ENCODE measurements around the gene URGCP. TPM values are rescaled to one million over a fixed set of nuclear protein-coding genes. Genes with fewer than 3 reads are reported as not detected.

The URGCP gene
- 13.2 and 14.7 TPM in 2 replicates for total RNA-seq (2014; rRNA removed; shearing (Covaris generic))
- polyA plus RNA-seq (2016; fragmentation: Nextera tagmentation; extraction: Ambion mirVana) = 6.6 and 7.2 TPM in 2 replicates
- long read RNA-seq, partial matches to known transcripts = 0 of 4 reads
- long read RNA-seq, other reads (novel, unspliced or antisense) = 2 of 4 reads

DNA sequence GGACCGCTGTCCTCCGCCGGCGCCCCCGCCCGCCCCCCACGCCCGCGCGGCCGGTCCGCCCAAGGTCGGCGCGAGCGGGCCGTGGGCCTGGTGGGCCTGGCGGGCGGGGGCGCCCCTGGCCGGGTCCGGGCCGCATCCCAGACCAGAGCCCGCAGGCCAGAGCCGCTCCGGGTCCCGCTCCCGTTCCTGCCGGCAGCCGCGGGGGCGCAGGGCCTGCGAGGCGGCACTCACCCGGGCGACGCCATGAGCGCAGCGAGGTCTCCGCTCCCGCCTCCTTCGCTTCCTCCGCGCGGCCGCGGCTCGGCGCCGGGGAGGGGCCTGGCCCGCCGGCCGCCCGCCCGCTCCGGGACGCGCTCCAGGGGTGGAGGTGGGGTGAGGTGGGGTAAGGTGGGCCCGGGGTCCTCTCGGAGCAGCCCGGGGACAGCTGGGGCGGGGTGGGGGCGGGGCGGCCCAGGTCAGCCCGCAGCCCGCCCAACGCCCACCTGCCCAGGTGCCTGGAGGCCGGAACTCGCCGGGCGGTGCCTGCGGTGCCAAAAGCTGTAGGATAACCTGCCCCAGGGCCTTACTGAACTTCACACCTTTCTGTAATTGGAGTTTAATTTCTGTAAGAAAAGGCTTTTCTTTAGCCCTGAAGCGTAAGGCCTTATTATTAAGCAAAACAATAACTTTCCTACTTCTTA lies at the start of gene URGCP:
Gene URGCP (minus strand): TSS at position 266 of the 680 bp plus-strand sequence. CDS start 21 bp downstream, at position 245.
- no peaks in the 10 kb centered on the region; the same call in 2 of the 3 replicates for H3K36me3 Mint-ChIP-seq (ENCODE audit: low read depth)

DNA sequence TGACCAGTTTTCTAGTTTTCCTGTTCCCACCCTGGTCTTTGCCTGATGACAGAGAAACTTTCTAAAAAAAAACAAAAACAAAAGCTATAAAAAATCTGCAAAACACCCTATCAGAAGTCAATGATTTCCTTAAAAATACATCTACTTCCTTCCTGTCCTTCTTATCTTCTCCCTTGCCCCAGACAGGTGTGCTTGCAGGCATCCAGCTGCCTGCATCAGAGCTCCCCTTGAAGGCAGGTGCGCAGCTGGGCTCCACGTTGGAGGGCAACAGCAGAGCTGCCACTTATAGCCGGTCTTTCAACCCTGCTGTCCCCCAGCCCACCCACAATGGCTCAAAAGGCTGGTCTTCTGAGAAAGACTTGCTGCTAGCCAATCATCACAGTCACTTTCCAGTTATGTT lies 49.6 kb upstream of the URGCP start:
- Histone ChIP-seq H3K4me3 (no peak overlapping the region), H3K36me3 (ENCODE audit: insufficient read depth) (no peaks in the 10 kb centered on the region), H4K20me1 (replicated peaks; ENCODE audit: insufficient read depth) (no peaks in the 10 kb centered on the region), H3K9me2 (ENCODE audit: insufficient read depth) (peaks cover 8% of the 10 kb centered on the region; the same call in 1 of the 2 replicates), H3K4me1 (ENCODE audit: insufficient read depth) (peaks cover 10% of the 10 kb centered on the region), H3F3A (replicated peaks; ENCODE audit: low read depth) (no peaks in the 10 kb centered on the region), H2AFZ (no peak overlapping the region), H3K79me2 (replicated peaks; ENCODE audit: insufficient read depth) (no peaks in the 10 kb centered on the region), H3K27me3 (ENCODE audit: insufficient read depth) (no peaks in the 10 kb centered on the region), H3K27ac (ENCODE audit: low read depth) (no peak overlapping the region), H3K4me2 (no peak overlapping the region)
- H3K27ac Mint-ChIP-seq = no peak overlapping the region
- H3K9me3 Mint-ChIP-seq = peaks cover 5% of the 10 kb centered on the region
- no peak for DNase-seq (ENCODE audit: low spot score)
- peaks cover 11% of the 10 kb centered on the region for H3K27me3 Mint-ChIP-seq (ENCODE audit: insufficient read depth, low read depth, poor library complexity)
- ATAC-seq = no peak
- H3K36me3 Mint-ChIP-seq (ENCODE audit: low read depth) = peaks cover 19% of the 10 kb centered on the region
- no peak overlapping the region for H3K4me3 Mint-ChIP-seq
- peaks cover 7% of the 10 kb centered on the region; the same call in 2 of the 3 replicates for H3K4me1 Mint-ChIP-seq
- TF ChIP-seq ZNF331 (CRISPR knock-in tag; IDR thresholded peaks at IDR 0.05; ENCODE audit: low read depth) (no peak), POLR2AphosphoS5 (IDR thresholded peaks at IDR 0.05; ENCODE audit: low read depth) (no peak), EZH2phosphoT487 (IDR thresholded peaks at IDR 0.05; ENCODE audit: unreplicated experiment) (no peak), JUNB (IDR thresholded peaks at IDR 0.05; ENCODE audit: unreplicated experiment) (no peak), EZH2 (IDR thresholded peaks at IDR 0.05; ENCODE audit: low read depth, unreplicated experiment) (no peak), REST (IDR thresholded peaks at IDR 0.05; ENCODE audit: unreplicated experiment) (no peak), CTCF (conservative IDR thresholded peaks at IDR 0.05; ENCODE audit: low read depth in 2 of 2) (no peak), NANOG (IDR thresholded peaks at IDR 0.05; ENCODE audit: borderline replicate concordance) (no peak)
- TF ChIP-seq, protein P1, sequence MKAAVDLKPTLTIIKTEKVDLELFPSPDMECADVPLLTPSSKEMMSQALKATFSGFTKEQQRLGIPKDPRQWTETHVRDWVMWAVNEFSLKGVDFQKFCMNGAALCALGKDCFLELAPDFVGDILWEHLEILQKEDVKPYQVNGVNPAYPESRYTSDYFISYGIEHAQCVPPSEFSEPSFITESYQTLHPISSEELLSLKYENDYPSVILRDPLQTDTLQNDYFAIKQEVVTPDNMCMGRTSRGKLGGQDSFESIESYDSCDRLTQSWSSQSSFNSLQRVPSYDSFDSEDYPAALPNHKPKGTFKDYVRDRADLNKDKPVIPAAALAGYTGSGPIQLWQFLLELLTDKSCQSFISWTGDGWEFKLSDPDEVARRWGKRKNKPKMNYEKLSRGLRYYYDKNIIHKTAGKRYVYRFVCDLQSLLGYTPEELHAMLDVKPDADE (IDR thresholded peaks at IDR 0.05) = no peak

More for the DNA sequence above, at the start of gene URGCP:
- Mint-ChIP-seq H3K9me3 (no peaks in the 10 kb centered on the region), H3K27ac (no peak within 1 kb of the TSS), H3K27me3 (ENCODE audit: insufficient read depth, low read depth, poor library complexity) (peaks cover 6% of the 10 kb centered on the region), H3K4me1 (peaks cover 42% of the 10 kb centered on the region), H3K4me3 (peak within 1 kb of the TSS; percentile 92)
- ATAC-seq (peak; percentile 66), DNase-seq (ENCODE audit: low spot score) (peak; percentile 74)
- no peaks in the 10 kb centered on the region for H3K27me3 ChIP-seq (ENCODE audit: insufficient read depth)
- TF ChIP-seq JUNB (IDR thresholded peaks at IDR 0.05; ENCODE audit: unreplicated experiment) (no peak), CTCF (conservative IDR thresholded peaks at IDR 0.05; ENCODE audit: low read depth in 2 of 2) (no peak), ZNF331 (CRISPR knock-in tag; IDR thresholded peaks at IDR 0.05; ENCODE audit: low read depth) (no peak), CREB1 (CRISPR knock-in tag; IDR thresholded peaks at IDR 0.05; ENCODE audit: low read depth) (no peak), EZH2 (IDR thresholded peaks at IDR 0.05; ENCODE audit: low read depth, unreplicated experiment) (no peak), POLR2AphosphoS5 (IDR thresholded peaks at IDR 0.05; ENCODE audit: low read depth) (peak; percentile 28; the same call in 1 of the 2 replicates), STAT1 (IDR thresholded peaks at IDR 0.05; ENCODE audit: unreplicated experiment) (no peak), NANOG (IDR thresholded peaks at IDR 0.05; ENCODE audit: borderline replicate concordance) (no peak)
- no peaks in the 10 kb centered on the region for H3F3A ChIP-seq (replicated peaks; ENCODE audit: low read depth)
- H4K20me1 ChIP-seq (replicated peaks; ENCODE audit: insufficient read depth) = peaks cover 3% of the 10 kb centered on the region; the same call in 1 of the 2 replicates
- H3K4me2 ChIP-seq = peak within 1 kb of the TSS; percentile 81
- H2AFZ ChIP-seq = peak within 1 kb of the TSS; percentile 97; the same call in 1 of the 2 replicates
- no peaks in the 10 kb centered on the region for H3K36me3 ChIP-seq (ENCODE audit: insufficient read depth)
- peak within 1 kb of the TSS; percentile 52 for H3K4me3 ChIP-seq
- H3K4me1 ChIP-seq (ENCODE audit: insufficient read depth) = peaks cover 17% of the 10 kb centered on the region
- H3K79me2 ChIP-seq (replicated peaks; ENCODE audit: insufficient read depth) = peaks cover 26% of the 10 kb centered on the region
- H3K27ac ChIP-seq (ENCODE audit: low read depth) = no peak within 1 kb of the TSS
- no peaks in the 10 kb centered on the region for H3K9me2 ChIP-seq (ENCODE audit: insufficient read depth)

Data from GM23338 (cell line).